GM21619 (cell line): ENCODE measurements around the gene CTDSPL.
A peak's percentile ranks its signal among the peaks of the same experiment; 100 is the strongest.

Experiments
- ATAC-seq: cut with Tn5 transposase; IDR thresholded peaks from one replicate; pipeline ENCODE4 v1.9.1; 2021; ENCODE audit not compliant: unreplicated experiment

CTDSPL gene

GRCh38 chr3:37888421-37888820 lies 26.7 kb downstream of the CTDSPL start:
- no peak for ATAC-seq

- no peak for ATAC-seq
Measured at GRCh38 chr3:37890522-37890921, 28.8 kb downstream of the CTDSPL start.

GRCh38 chr3:37891227-37891626 lies 29.5 kb downstream of the CTDSPL start:
- no peak for ATAC-seq

GRCh38 chr3:37892927-37893600 lies 31.4 kb downstream of the CTDSPL start:
- no peak for ATAC-seq

GRCh38 chr3:37896827-37897226 lies 35.1 kb downstream of the CTDSPL start:
- no peak for ATAC-seq

GRCh38 chr3:37897763-37898162 lies 36.1 kb downstream of the CTDSPL start:
- no peak for ATAC-seq

GRCh38 chr3:37898424-37898823 lies 36.7 kb downstream of the CTDSPL start:
- no peak for ATAC-seq

- peak; percentile 61 for ATAC-seq
Measured at GRCh38 chr3:37899101-37899707, 37.5 kb downstream of the CTDSPL start.

- ATAC-seq = no peak
Measured at GRCh38 chr3:37899711-37900306, 38.1 kb downstream of the CTDSPL start.

GRCh38 chr3:37901721-37902120 lies 40.0 kb downstream of the CTDSPL start:
- no peak for ATAC-seq

GRCh38 chr3:37902674-37903073 lies 41.0 kb downstream of the CTDSPL start:
- no peak for ATAC-seq

- ATAC-seq = no peak
Measured at GRCh38 chr3:37903320-37903719, 41.6 kb downstream of the CTDSPL start.

- ATAC-seq = no peak
Measured at GRCh38 chr3:37903734-37904133, 42.1 kb downstream of the CTDSPL start.

GRCh38 chr3:37904601-37905000 lies 42.9 kb downstream of the CTDSPL start:
- no peak for ATAC-seq

GRCh38 chr3:37905346-37905745 lies 43.7 kb downstream of the CTDSPL start:
- no peak for ATAC-seq

GRCh38 chr3:37905987-37906674 lies 44.5 kb downstream of the CTDSPL start:
- peak; percentile 1 for ATAC-seq

GRCh38 chr3:37906734-37907282 lies 45.1 kb downstream of the CTDSPL start:
- peak; percentile 31 for ATAC-seq

GRCh38 chr3:37907371-37907770 lies 45.7 kb downstream of the CTDSPL start:
- ATAC-seq = no peak

GRCh38 chr3:37907906-37908305 lies 46.2 kb downstream of the CTDSPL start:
- peak; percentile 89 for ATAC-seq

- ATAC-seq = no peak
Measured at GRCh38 chr3:37909067-37909911, 47.6 kb downstream of the CTDSPL start.
